ENCODE data around the gene HCRT. TPM values are rescaled to one million over a fixed set of nuclear protein-coding genes. Genes with fewer than 3 reads are reported as not detected.
"Not testable (repeated sequence)": the region's sequence is repeated elsewhere in the genome, so short reads cannot be mapped to it uniquely, and the experiment has no call there.

The HCRT gene
- polyA plus RNA-seq, 1 of the 3 experiments (the other 2 are of a cell fraction): not detected

- Histone ChIP-seq H3K9me3 (no peaks in the 10 kb centered on the region), H3F3A (replicated peaks; ENCODE audit: insufficient read depth) (peaks cover 12% of the 10 kb centered on the region), H3K9me2 (no peaks in the 10 kb centered on the region), H2AFZ (ENCODE audit: low read depth) (no peak overlapping the region), H3K27ac (ENCODE audit: low read depth in 2 of 2, low read length in 1 of 2) (no peak overlapping the region), H3K36me3 (replicated peaks in 1 of 2; ENCODE audit: control insufficient read depth in 1 of 2, insufficient read depth in 2 of 2, low read length in 1 of 2) (peaks cover 6 to 16% of the 10 kb centered on the region in 2 experiments), H3K9ac (no peak overlapping the region), H3K27me3 (ENCODE audit: insufficient read depth) (no peaks in the 10 kb centered on the region), H3K4me2 (no peak overlapping the region), H3K4me3 (ENCODE audit: low read depth in 2 of 2, low read length in 1 of 2) (no peak overlapping the region), H3K79me2 (ENCODE audit: insufficient read depth) (peaks cover 98% of the 10 kb centered on the region), H4K20me1 (ENCODE audit: insufficient read depth) (peaks cover 72% of the 10 kb centered on the region), H3K4me1 (ENCODE audit: control insufficient read depth in 1 of 2, insufficient read depth in 2 of 2, low read depth in 1 of 2, low read length in 1 of 2) (peaks cover 0 to 15% of the 10 kb centered on the region in 2 experiments; a peak in 2 of 4 replicates)
- no peak for DNase-seq
- WGBS (ENCODE audit: low lambda C conversion rate): 98% methylated on average over 12 of the region's 13 CpGs
- POLR2A ChIA-PET: no interaction called here
- no peak for TF ChIP-seq POLR2AphosphoS5 (IDR thresholded peaks at IDR 0.05; ENCODE audit: low read depth, low read length)
- TF ChIP-seq GATA2 (CRISPR knock-in tag; IDR thresholded peaks at IDR 0.05): no peak
- no peak for TF ChIP-seq REST (IDR thresholded peaks at IDR 0.05; ENCODE audit: low read depth, low read length)
- TF ChIP-seq FOXM1 (IDR thresholded peaks at IDR 0.05; ENCODE audit: low read depth): no peak
- no peak for TF ChIP-seq RFX5 (IDR thresholded peaks at IDR 0.05; ENCODE audit: low read length)
- CTCF ChIA-PET: no interaction called here
These were observed 38.2 kb downstream of the HCRT start for GRCh38 chr17:42146911-42147607.

GRCh38 chr17:42143138-42143537, 42.1 kb downstream of the HCRT start:
- H2AFZ ChIP-seq (ENCODE audit: low read depth); H3K9me3 ChIP-seq; H3K27me3 ChIP-seq (ENCODE audit: insufficient read depth); H3K4me3 ChIP-seq (ENCODE audit: low read depth in 2 of 2, low read length in 1 of 2); DNase-seq; POLR2A ChIA-PET; H3F3A ChIP-seq (replicated peaks; ENCODE audit: insufficient read depth); H3K9ac ChIP-seq; H3K9me2 ChIP-seq: not testable (repeated sequence)
- peaks cover 73% of the 10 kb centered on the region for H4K20me1 ChIP-seq (ENCODE audit: insufficient read depth)
- peaks cover 6 to 15% of the 10 kb centered on the region in 2 experiments; a peak in 2 of 4 replicates for H3K4me1 ChIP-seq (ENCODE audit: control insufficient read depth in 1 of 2, insufficient read depth in 2 of 2, low read depth in 1 of 2, low read length in 1 of 2)
- H3K4me2 ChIP-seq: peak overlapping the region; percentile 49; the same call in 1 of the 2 replicates
- peaks cover 8 to 20% of the 10 kb centered on the region in 2 experiments for H3K36me3 ChIP-seq (replicated peaks in 1 of 2; ENCODE audit: control insufficient read depth in 1 of 2, insufficient read depth in 2 of 2, low read length in 1 of 2)
- CTCF ChIA-PET: interaction anchor here (1.1 kb wide), 2 partner anchors 75 to 117 kb away, joined by 3 read pairs; no protein-coding TSS in a partner anchor
- WGBS (ENCODE audit: low lambda C conversion rate): 93% methylated on average over 4 of the region's 4 CpGs
- peaks cover 97% of the 10 kb centered on the region for H3K79me2 ChIP-seq (ENCODE audit: insufficient read depth)
- peak overlapping the region in 1 of 2 experiments; percentile 35; a peak in 2 of 4 replicates for H3K27ac ChIP-seq (ENCODE audit: low read depth in 2 of 2, low read length in 1 of 2)
